Frontal cortex (tissue), 4 donors: ENCODE data around the gene TXNDC9. TPM values are rescaled to one million over a fixed set of nuclear protein-coding genes. Genes with fewer than 3 reads are reported as not detected.
"Not testable (repeated sequence)": the region's sequence is repeated elsewhere in the genome, so short reads cannot be mapped to it uniquely, and the experiment has no call there.

Experiments
- DNase-seq, 2 donors: peaks; one replicate each; pipeline ENCODE4 v3.0.0; 2012; ENCODE audit warnings: low spot score in 2 of 2
- FAIRE-seq: peaks from 2 replicates; lab custom pipeline; 2012; peaks lifted over from hg19 to GRCh38; lab: Jason Lieb, UNC
- total RNA-seq: library from RNA; depleted of rRNA; stranded (reverse); fragments of >200 nt; gene quantifications from one replicate; pipeline ENCODE4 v1.2.3, GENCODE V29; 2014
- donor health status: control.
- donor health status: control.
- donor health status: control.

TXNDC9 gene
- total RNA-seq, 1 donor from 2014 or later, result 51.8 TPM

- no peak for FAIRE-seq
- peak; percentile 88 to 91 for DNase-seq
Observed at GRCh38 chr2:99337113-99338028, 1.2 kb upstream of the TXNDC9 start, which contains the start of gene EIF5B. EIF5B (plus strand) TSS chr2:99337389; CDS start chr2:99337555, 166 bp downstream.

- FAIRE-seq (no peak), DNase-seq (no peak)
Observed at GRCh38 chr2:99336804-99337112, 625 bp upstream of the TXNDC9 start.

DNA sequence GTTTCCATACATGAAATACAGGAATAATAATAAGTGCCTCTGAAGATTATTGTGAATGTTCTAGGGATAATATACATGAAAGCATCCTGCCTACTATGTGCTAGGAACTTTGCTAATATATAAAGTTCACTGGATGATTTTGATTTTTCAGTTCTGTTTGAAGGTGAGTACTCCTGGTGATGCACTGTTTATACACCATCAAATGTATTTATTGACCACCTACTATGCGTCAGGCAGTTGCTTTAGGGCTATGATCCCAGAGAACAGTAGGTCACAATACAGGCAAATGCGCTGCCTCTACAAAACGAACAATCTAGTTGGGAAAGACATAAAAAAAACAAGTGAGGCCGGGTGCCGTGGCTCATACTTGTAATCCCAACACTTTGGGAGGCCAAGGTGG is 10.7 kb downstream of the TXNDC9 start:
- FAIRE-seq, result no peak

DNA sequence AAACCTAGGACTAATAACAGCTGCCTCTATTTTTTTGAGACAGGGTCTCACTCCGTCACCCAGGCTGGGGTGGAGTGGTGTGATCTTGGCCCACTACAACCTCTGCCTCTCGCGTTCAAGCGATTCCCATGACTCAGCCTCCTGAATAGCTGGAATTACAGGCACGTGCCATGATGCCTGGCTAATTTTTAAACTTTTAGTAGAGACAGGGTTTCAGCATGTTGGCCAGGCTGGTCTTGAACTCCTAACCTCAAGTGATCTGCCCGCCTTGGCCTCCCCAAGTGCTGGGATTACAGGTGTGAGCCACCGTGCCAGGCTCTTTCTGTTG is 18.3 kb downstream of the TXNDC9 start:
- FAIRE-seq, DNase-seq: not testable (repeated sequence)

More for the DNA sequence above, 10.7 kb downstream of the TXNDC9 start:
- DNase-seq, result no peak

DNA sequence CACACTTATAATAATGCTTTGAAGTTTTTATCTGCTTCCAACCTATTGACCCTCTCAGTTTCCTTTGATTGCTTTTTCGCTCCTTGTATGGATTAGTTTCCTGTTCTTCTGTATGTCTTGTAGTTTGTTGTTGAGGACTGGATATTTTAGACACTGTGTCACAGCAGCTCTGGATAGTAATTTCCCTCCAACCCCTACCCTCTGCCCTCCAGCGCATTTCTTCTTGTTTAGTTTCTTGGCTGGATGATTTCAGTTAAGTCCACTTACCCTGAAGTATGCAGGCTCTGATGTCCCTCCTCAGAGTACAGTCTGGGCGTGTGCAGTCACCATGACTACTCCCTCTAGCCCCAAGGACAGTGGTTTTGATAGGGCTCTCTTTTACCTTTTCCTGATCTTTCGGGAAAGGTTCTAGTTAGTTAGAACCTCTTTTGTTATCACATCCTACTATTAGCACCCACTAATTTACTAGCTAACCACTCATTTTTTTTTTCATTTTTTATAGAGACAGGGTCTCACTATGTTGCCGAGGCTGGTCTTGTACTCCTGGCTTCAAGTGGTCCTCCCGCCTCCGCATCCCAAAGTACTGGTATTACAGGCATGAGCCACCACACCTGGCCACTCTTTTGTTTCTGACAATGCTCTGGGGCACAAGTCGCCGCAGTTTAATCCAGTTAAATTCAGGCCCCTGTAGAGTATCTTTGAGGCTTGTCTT is 18.8 kb downstream of the TXNDC9 start:
- FAIRE-seq (no peak), DNase-seq (no peak)

DNA sequence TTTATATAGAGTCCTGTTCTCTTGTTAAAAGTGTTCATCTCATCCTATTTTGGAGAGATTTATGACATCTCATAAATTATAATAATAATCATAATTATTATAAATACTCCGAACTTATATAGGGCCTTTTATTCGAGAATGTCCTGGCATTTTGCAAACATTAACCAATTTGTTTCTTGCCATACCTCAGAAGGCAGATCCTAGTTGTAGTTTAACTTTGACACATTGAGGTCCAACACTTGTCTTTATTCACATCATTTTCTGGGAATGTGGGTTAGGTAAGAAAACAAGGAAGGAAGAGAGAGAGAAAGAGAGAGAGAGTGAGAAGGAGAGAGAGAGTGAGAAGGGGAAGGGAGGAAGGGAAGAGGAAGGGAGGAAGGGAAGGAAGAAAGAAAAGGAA is 35.0 kb downstream of the TXNDC9 start, which contains the start of gene LYG1:
Gene LYG1 (minus strand): TSS at position 101 of the 400 bp plus-strand sequence. CDS start 5,527 bp downstream, outside the sequence.
- DNase-seq, FAIRE-seq: not testable (repeated sequence)

DNA sequence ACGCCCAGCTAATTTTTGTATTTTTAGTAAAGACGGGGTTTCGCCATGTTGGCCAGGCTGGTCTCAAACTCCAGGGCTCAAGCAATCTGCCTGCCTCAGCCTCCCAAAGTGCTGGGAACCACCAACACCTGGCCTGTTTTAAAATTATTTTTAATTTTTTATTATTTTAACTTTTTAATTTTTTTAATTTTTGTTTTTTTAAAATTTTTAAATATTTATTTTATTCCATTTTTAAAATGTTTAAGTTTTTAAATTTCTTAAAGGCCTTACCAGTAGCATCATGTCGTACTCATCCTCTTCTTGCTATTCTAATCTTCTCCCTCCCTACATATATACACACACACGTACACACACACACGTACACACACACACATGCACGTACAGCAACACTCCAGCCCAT is 36.6 kb downstream of the TXNDC9 start:
- DNase-seq (no peak), FAIRE-seq (peak; percentile 43)

DNA sequence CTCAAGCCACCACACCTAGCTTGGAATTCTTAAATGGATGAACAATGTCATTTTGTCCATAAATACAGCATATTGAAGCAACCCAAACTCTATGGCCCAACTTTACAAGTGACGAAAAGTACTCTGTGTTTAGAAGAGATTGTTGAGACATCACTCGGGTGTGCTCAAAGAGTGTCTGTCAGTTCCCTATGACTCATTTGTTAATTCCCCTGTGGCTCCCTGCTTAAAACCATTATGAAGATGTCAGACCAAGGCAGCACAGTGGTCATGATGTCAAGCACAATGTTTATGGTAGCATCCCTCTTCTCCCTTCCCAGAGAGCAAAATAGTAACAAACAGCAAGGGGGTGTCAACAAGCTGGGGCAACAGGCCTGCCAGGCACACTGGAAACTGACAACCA is 38.1 kb downstream of the TXNDC9 start:
- DNase-seq (no peak), FAIRE-seq (no peak)

DNA sequence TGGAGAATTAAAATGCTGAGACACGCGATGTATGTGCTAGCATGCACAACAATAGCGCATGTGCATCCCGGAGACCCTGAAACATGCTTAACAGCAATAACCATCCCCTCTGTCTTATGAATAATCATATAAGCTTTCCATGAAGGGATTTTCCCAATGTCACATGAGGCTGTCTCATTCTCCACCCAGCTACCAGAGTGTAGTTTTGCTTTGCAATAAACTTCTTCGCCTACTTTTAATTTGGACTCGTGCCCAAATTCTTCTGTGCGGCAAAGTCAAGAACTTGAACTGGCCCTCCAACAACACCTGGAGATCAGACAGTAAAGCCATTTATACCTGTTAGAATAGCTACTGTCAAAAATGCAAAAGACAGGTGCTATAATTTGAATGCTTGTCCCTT is 50.6 kb downstream of the TXNDC9 start:
- DNase-seq, result no peak
- no peak for FAIRE-seq

- DNase-seq, result no peak
- FAIRE-seq, result no peak
Observed at GRCh38 chr2:99279969-99280695, 56.0 kb downstream of the TXNDC9 start.

GRCh38 chr2:99278793-99279291 is 57.3 kb downstream of the TXNDC9 start:
- FAIRE-seq, result no peak
- no peak for DNase-seq

DNA sequence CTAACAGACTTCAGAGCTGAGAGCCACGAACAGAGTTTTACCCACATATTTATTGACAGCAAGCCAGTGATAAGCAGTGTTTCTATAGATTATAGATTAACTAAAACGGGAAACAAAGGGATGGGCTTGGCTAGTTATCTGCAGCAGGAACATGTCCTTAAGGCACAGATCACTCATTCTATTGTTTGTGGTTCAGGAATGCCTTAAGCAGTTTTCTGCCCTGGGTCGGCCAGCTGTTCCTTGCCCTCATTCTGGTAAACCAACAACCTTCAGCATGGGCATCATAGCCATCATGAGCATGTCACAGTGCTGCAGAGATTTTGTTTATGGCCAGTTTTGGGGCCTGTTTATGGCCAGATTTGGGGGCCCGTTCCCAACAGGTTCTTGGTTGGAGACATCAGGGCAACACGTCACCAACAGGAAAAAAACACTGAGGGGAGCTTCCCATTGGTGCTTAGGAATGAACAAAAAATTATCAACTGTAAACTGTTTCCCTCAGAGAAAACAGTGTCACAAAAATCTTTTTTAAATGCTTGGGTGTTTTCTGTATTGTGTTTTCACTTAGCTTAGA is 57.9 kb downstream of the TXNDC9 start:
- not testable (repeated sequence) for DNase-seq, FAIRE-seq

DNA sequence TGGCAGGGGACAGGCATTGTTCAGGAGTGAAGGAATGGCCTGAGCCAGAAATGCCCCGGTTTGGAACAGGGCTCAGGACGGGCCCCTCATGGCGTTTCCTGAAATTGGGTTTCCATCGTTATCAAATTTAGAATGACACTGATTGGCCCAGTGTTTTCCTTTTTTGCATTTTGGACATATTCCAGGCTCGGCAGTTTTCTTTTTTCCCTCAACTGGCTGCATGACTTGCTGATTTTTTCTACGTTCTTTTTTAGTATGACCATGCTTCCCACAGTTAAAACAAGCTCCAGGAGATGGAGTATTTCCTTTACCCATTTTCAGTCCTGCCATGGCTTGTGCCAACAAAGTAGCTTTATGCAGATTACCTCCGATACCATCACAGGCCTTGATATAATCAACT is 60.3 kb downstream of the TXNDC9 start:
- DNase-seq (no peak), FAIRE-seq (no peak)

Other genes with a start within 250 kb of the TXNDC9 start
- gene C2orf15, start 194.6 kb downstream of the TXNDC9 start, total RNA-seq, result 4.5 TPM
- gene TSGA10, start 181.4 kb downstream of the TXNDC9 start, total RNA-seq, result 16.7 TPM
- gene LIPT1, start 181.4 kb downstream of the TXNDC9 start, total RNA-seq, result 9.8 TPM
- gene MITD1, start 155.3 kb downstream of the TXNDC9 start, total RNA-seq, result 19.6 TPM
- gene MRPL30, start 155.1 kb downstream of the TXNDC9 start, total RNA-seq, result 90.9 TPM
- gene LYG2, start 80.7 kb downstream of the TXNDC9 start, total RNA-seq, result not detected
- gene LYG1, start 35.1 kb downstream of the TXNDC9 start, total RNA-seq, result 0.41 TPM
- 13.0 TPM for gene EIF5B, start 1.1 kb upstream of the TXNDC9 start, total RNA-seq
- 84.8 TPM for gene REV1, start 153.7 kb upstream of the TXNDC9 start, total RNA-seq